Neural cell (in vitro differentiated cells): ENCODE measurements around the gene C19orf53. TPM values are rescaled to one million over a fixed set of nuclear protein-coding genes. Genes with fewer than 3 reads are reported as not detected.

Experiments
- H2AFZ ChIP-seq: fragments of 200-600, 300-800 bp; sonication (generic), shearing (Covaris generic); 2 replicates; pipeline ENCODE4 v1.6.0; 2014; ENCODE audit warnings: low read depth, mild to moderate bottlenecking, antibody characterized with exemption, low read length, moderate library complexity
- H3F3A ChIP-seq: fragments of 200-600 bp; shearing (Covaris generic); 2 replicates; pipeline ENCODE4 v1.6.1; 2016; ENCODE audit warnings: mild to moderate bottlenecking, moderate library complexity, mixed read lengths, antibody characterized with exemption, low read length; ENCODE audit not compliant: insufficient read depth, poor library complexity, severe bottlenecking
- H3K27ac ChIP-seq: fragments of 200-600, 300-800 bp; sonication (generic), shearing (Covaris generic); 2 replicates; pipeline ENCODE4 v1.5.1; 2014; ENCODE audit warnings: mild to moderate bottlenecking, low read length, moderate library complexity
- H3K27me3 ChIP-seq: fragments of 300-800, 200-600 bp; sonication (generic), shearing (Covaris generic); 2 replicates; pipeline ENCODE4 v1.6.0; 2014; ENCODE audit warnings: mild to moderate bottlenecking, low read depth, low read length, moderate library complexity; ENCODE audit not compliant: insufficient read depth
- H3K36me3 ChIP-seq: fragments of 300-800, 200-600 bp; sonication (generic), shearing (Covaris generic); 2 replicates; pipeline ENCODE4 v1.5.1; 2014; ENCODE audit warnings: mild to moderate bottlenecking, antibody characterized with exemption, low read length, moderate library complexity; ENCODE audit not compliant: insufficient read depth
- H3K4me2 ChIP-seq: fragments of 300-800, 200-600 bp; sonication (generic), shearing (Covaris generic); 2 replicates; pipeline ENCODE4 v1.6.0; 2014; ENCODE audit warnings: mild to moderate bottlenecking, low read length
- H3K4me3 ChIP-seq: fragments of 300-800, 200-600 bp; sonication (generic), shearing (Covaris generic); 2 replicates; pipeline ENCODE4 v1.5.1; 2014; ENCODE audit warnings: mild to moderate bottlenecking, low read length, moderate library complexity
- H3K79me2 ChIP-seq: fragments of 200-600 bp; shearing (Covaris generic); replicated peaks from 2 replicates; pipeline ENCODE4 v1.6.0; 2014; ENCODE audit warnings: mild to moderate bottlenecking, low read length, moderate library complexity; ENCODE audit not compliant: insufficient read depth
- H3K9ac ChIP-seq: fragments of 300-800, 200-600 bp; sonication (generic), shearing (Covaris generic); 2 replicates; pipeline ENCODE4 v1.6.1; 2016; ENCODE audit warnings: mild to moderate bottlenecking, low read length, mixed read lengths
- H3K9me2 ChIP-seq: fragments of 200-600 bp; shearing (Covaris generic); 2 replicates; pipeline ENCODE4 v1.6.1; 2016; ENCODE audit warnings: mild to moderate bottlenecking, low read length, mixed read lengths; ENCODE audit not compliant: insufficient read depth
- H3K9me3 ChIP-seq: fragments of 200-600, 300-800 bp; sonication (generic), shearing (Covaris generic); 2 replicates; pipeline ENCODE4 v1.6.1; 2016; ENCODE audit warnings: mild to moderate bottlenecking, mixed run types, low read length, moderate library complexity, mixed read lengths
- H4K20me1 ChIP-seq: fragments of 200-600 bp; shearing (Covaris generic); 2 replicates; pipeline ENCODE4 v1.6.1; 2016; ENCODE audit warnings: mild to moderate bottlenecking, mixed run types; ENCODE audit not compliant: insufficient read depth
- EP300 ChIP-seq: fragments of 450-650 bp; conservative IDR thresholded peaks from 2 replicates; pipeline ENCODE4 v1.6.1; 2014; ENCODE audit warnings: antibody characterized with exemption, mild to moderate bottlenecking, moderate library complexity; ENCODE audit not compliant: poor library complexity, severe bottlenecking
- EZH2 ChIP-seq: fragments of 200-600, 300-800 bp; shearing (Covaris generic), sonication (generic); IDR thresholded peaks from 2 replicates; pipeline ENCODE4 v1.6.1; 2014; ENCODE audit warnings: antibody characterized with exemption, low read length, borderline replicate concordance, mild to moderate bottlenecking; ENCODE audit not compliant: insufficient read depth, poor library complexity, severe bottlenecking
- MXI1 ChIP-seq: fragments of 450-650 bp; conservative IDR thresholded peaks from 2 replicates; pipeline ENCODE4 v1.6.1; 2014; ENCODE audit warnings: antibody characterized with exemption, mild to moderate bottlenecking; ENCODE audit not compliant: poor library complexity, severe bottlenecking
- POLR2AphosphoS5 ChIP-seq: IDR thresholded peaks from 2 replicates; pipeline ENCODE4 v1.6.1; 2012
- RAD21 ChIP-seq: fragments of 450-650 bp; conservative IDR thresholded peaks from 2 replicates; pipeline ENCODE4 v1.6.1; 2014; ENCODE audit warnings: antibody characterized with exemption, mild to moderate bottlenecking, moderate library complexity
- SMC3 ChIP-seq: fragments of 450-650 bp; conservative IDR thresholded peaks from 2 replicates; pipeline ENCODE4 v1.6.1; 2014; ENCODE audit warnings: antibody characterized with exemption, mild to moderate bottlenecking, moderate library complexity; ENCODE audit not compliant: poor library complexity
- TAF1 ChIP-seq: IDR thresholded peaks from 2 replicates; pipeline ENCODE4 v1.6.1; 2012; ENCODE audit warnings: low read depth
- polyA plus RNA-seq: library from polyadenylated mRNA; depleted of rRNA; stranded (reverse); fragments of >200 nt; gene quantifications from 2 replicates; pipeline ENCODE4 v1.2.3, GENCODE V29; 2014
- TF ChIP-seq, protein P1 (sequence below): IDR thresholded peaks from 2 replicates; pipeline ENCODE4 v1.6.1; 2012; ENCODE audit warnings: borderline replicate concordance
- TF ChIP-seq, protein P2 (sequence below): fragments of 450-650 bp; IDR thresholded peaks from 2 replicates; pipeline ENCODE4 v1.5.1; 2014; ENCODE audit warnings: antibody characterized with exemption, mild to moderate bottlenecking, moderate library complexity; ENCODE audit not compliant: poor library complexity, severe bottlenecking

Gene C19orf53
- polyA plus RNA-seq, 1 donor from 2014 or later: 104 TPM

DNA sequence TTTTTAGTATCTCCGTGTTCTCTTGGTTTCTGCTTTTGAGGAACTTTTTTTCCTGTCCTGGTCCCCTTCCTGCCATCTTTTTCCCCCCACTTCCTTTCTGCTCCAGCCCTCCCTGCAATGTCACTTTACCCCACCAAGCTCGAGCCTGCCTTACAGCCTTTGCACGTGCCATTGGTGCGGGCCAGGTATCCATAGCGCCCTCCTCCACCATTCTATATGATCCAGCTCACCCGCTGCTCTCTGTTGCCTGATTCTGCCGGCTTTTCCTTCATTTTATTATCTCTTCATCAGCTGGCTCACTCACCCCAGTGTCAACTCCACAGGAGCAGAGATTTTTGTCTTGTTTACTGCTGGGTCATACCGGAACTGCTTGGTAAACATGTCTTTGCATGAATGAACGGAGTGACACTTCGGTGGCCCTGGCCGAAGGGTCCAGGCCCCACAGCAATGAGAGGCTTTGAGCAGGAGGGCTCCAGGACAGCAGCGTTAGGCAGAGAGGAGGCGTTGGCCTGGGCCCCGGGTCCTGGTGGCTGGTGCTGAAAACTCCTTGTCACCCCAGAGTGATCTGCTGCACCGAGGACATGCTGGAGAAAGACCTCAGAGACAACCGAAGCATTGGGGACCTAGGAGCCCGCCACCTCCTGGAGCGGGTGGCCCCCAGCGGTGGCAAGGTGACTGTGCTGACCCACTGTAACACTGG is 8.7 kb upstream of the C19orf53 start:
- Histone ChIP-seq H3F3A (peaks cover 4% of the 10 kb centered on the region), H3K9me2 (no peaks in the 10 kb centered on the region), H3K27ac (no peak overlapping the region), H3K36me3 (no peaks in the 10 kb centered on the region), H3K9me3 (no peaks in the 10 kb centered on the region), H3K27me3 (no peaks in the 10 kb centered on the region), H4K20me1 (no peaks in the 10 kb centered on the region), H2AFZ (no peak overlapping the region), H3K79me2 (no peaks in the 10 kb centered on the region), H3K4me3 (peak overlapping the region; percentile 83), H3K9ac (peak overlapping the region; percentile 65), H3K4me2 (peak overlapping the region; percentile 51)
- no peak for TF ChIP-seq TAF1
- TF ChIP-seq, protein P1, sequence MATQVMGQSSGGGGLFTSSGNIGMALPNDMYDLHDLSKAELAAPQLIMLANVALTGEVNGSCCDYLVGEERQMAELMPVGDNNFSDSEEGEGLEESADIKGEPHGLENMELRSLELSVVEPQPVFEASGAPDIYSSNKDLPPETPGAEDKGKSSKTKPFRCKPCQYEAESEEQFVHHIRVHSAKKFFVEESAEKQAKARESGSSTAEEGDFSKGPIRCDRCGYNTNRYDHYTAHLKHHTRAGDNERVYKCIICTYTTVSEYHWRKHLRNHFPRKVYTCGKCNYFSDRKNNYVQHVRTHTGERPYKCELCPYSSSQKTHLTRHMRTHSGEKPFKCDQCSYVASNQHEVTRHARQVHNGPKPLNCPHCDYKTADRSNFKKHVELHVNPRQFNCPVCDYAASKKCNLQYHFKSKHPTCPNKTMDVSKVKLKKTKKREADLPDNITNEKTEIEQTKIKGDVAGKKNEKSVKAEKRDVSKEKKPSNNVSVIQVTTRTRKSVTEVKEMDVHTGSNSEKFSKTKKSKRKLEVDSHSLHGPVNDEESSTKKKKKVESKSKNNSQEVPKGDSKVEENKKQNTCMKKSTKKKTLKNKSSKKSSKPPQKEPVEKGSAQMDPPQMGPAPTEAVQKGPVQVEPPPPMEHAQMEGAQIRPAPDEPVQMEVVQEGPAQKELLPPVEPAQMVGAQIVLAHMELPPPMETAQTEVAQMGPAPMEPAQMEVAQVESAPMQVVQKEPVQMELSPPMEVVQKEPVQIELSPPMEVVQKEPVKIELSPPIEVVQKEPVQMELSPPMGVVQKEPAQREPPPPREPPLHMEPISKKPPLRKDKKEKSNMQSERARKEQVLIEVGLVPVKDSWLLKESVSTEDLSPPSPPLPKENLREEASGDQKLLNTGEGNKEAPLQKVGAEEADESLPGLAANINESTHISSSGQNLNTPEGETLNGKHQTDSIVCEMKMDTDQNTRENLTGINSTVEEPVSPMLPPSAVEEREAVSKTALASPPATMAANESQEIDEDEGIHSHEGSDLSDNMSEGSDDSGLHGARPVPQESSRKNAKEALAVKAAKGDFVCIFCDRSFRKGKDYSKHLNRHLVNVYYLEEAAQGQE: no peak
- TF ChIP-seq EZH2: no peak
- no peak for TF ChIP-seq MXI1
- no peak for TF ChIP-seq SMC3

DNA sequence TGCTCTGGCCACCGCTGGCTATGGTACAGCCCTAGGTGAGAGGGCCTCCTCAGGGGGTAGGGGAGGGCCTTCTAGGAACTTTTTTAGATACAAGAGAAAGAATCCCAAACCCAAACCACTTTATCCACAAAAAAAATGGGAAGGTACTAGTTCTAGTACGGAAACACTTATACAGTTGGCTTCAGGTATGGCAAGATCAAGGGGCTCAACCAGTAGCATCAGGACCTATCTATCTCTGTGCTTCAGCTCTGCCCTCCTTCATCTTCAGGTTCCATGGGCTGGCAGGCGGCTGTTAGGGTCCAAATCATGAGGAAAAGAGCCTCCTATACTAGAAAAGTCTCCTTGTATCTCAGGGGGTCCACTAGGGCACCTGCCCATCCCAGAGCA is 8.2 kb upstream of the C19orf53 start:
- Histone ChIP-seq H3K4me2 (no peak overlapping the region), H4K20me1 (no peaks in the 10 kb centered on the region), H3K27me3 (no peaks in the 10 kb centered on the region), H3K79me2 (no peaks in the 10 kb centered on the region), H2AFZ (no peak overlapping the region), H3K9me2 (no peaks in the 10 kb centered on the region), H3K9me3 (no peaks in the 10 kb centered on the region), H3F3A (peaks cover 4% of the 10 kb centered on the region), H3K36me3 (no peaks in the 10 kb centered on the region), H3K27ac (no peak overlapping the region), H3K4me3 (no peak overlapping the region), H3K9ac (no peak overlapping the region)
- TF ChIP-seq EP300 (no peak), SMC3 (no peak), RAD21 (no peak), TAF1 (no peak), EZH2 (no peak), MXI1 (no peak), POLR2AphosphoS5 (no peak)
- TF ChIP-seq, protein P2, sequence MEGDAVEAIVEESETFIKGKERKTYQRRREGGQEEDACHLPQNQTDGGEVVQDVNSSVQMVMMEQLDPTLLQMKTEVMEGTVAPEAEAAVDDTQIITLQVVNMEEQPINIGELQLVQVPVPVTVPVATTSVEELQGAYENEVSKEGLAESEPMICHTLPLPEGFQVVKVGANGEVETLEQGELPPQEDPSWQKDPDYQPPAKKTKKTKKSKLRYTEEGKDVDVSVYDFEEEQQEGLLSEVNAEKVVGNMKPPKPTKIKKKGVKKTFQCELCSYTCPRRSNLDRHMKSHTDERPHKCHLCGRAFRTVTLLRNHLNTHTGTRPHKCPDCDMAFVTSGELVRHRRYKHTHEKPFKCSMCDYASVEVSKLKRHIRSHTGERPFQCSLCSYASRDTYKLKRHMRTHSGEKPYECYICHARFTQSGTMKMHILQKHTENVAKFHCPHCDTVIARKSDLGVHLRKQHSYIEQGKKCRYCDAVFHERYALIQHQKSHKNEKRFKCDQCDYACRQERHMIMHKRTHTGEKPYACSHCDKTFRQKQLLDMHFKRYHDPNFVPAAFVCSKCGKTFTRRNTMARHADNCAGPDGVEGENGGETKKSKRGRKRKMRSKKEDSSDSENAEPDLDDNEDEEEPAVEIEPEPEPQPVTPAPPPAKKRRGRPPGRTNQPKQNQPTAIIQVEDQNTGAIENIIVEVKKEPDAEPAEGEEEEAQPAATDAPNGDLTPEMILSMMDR: no peak
- TF ChIP-seq, protein P1: no peak
